H9 (cell line): ENCODE results near the gene PSMG2. TPM values are rescaled to one million over a fixed set of nuclear protein-coding genes. Genes with fewer than 3 reads are reported as not detected.

Experiments
- DNase-seq: peaks from one replicate; pipeline ENCODE4 v3.0.0-alpha.2; 2017
- H2AFZ ChIP-seq: one replicate; pipeline ENCODE4 v1.6.1; 2013; ENCODE audit warnings: mild to moderate bottlenecking, low read length, control low read depth, moderate library complexity
- H2AK5ac ChIP-seq: 2 replicates; pipeline ENCODE4 v1.6.1; 2013; ENCODE audit warnings: low read length, control low read depth, mixed read lengths; ENCODE audit not compliant: insufficient read length
- H2BK120ac ChIP-seq: one replicate; pipeline ENCODE4 v1.6.1; 2013; ENCODE audit warnings: low read depth, mild to moderate bottlenecking, low read length, control low read depth, inconsistent platforms; ENCODE audit not compliant: poor library complexity, severe bottlenecking
- H2BK12ac ChIP-seq: 2 replicates; pipeline ENCODE4 v1.6.1; 2013; ENCODE audit warnings: low read length, control low read depth, mixed read lengths, low read depth; ENCODE audit not compliant: insufficient read length
- H2BK15ac ChIP-seq: 2 replicates; pipeline ENCODE4 v1.6.1; 2013; ENCODE audit warnings: low read depth, low read length, control low read depth
- H2BK20ac ChIP-seq: one replicate; pipeline ENCODE4 v1.6.1; 2013; ENCODE audit warnings: low read depth, mild to moderate bottlenecking, low read length, control low read depth, inconsistent platforms; ENCODE audit not compliant: poor library complexity, severe bottlenecking
- H2BK5ac ChIP-seq: 2 replicates; pipeline ENCODE4 v1.6.1; 2013; ENCODE audit warnings: low read length, control low read depth, mixed read lengths; ENCODE audit not compliant: insufficient read length
- H3K14ac ChIP-seq: 2 replicates; pipeline ENCODE4 v1.6.1; 2013; ENCODE audit warnings: low read length, control low read depth; ENCODE audit not compliant: insufficient read depth
- H3K18ac ChIP-seq: 2 replicates; pipeline ENCODE4 v1.6.1; 2013; ENCODE audit warnings: low read depth, mild to moderate bottlenecking, mixed read lengths, low read length, control low read depth; ENCODE audit not compliant: insufficient read length
- H3K23ac ChIP-seq: 2 replicates; pipeline ENCODE4 v1.6.1; 2013; ENCODE audit warnings: low read length, control low read depth, mixed read lengths, low read depth; ENCODE audit not compliant: insufficient read length
- H3K23me2 ChIP-seq: 2 replicates; pipeline ENCODE4 v1.6.1; 2013; ENCODE audit warnings: low read depth, mild to moderate bottlenecking, mixed read lengths, low read length, control low read depth; ENCODE audit not compliant: insufficient read length, poor library complexity, severe bottlenecking
- H3K27ac ChIP-seq: 2 replicates; pipeline ENCODE4 v1.5.1; 2013; ENCODE audit warnings: low read length, control low read depth, mixed read lengths, low read depth; ENCODE audit not compliant: insufficient read length
- H3K27me3 ChIP-seq: 2 replicates; pipeline ENCODE4 v1.6.1; 2013; ENCODE audit warnings: low read length, control low read depth, inconsistent platforms; ENCODE audit not compliant: insufficient read depth
- H3K4ac ChIP-seq: 2 replicates; pipeline ENCODE4 v1.6.1; 2013; ENCODE audit warnings: low read depth, mild to moderate bottlenecking, control low read depth, inconsistent platforms, low read length, moderate library complexity
- H3K4me1 ChIP-seq: 2 replicates; pipeline ENCODE4 v1.6.1; 2013; ENCODE audit warnings: low read length, control low read depth, inconsistent platforms; ENCODE audit not compliant: insufficient read depth
- H3K4me2 ChIP-seq: 2 replicates; pipeline ENCODE4 v1.6.1; 2013; ENCODE audit warnings: low read length, control low read depth, mixed read lengths; ENCODE audit not compliant: insufficient read length, insufficient read depth
- H3K56ac ChIP-seq: 2 replicates; pipeline ENCODE4 v1.6.1; 2013; ENCODE audit warnings: low read depth, mild to moderate bottlenecking, mixed read lengths, low read length, control low read depth; ENCODE audit not compliant: insufficient read length
- H3K79me1 ChIP-seq: 2 replicates; pipeline ENCODE4 v1.6.1; 2013; ENCODE audit warnings: low read depth, mild to moderate bottlenecking, moderate library complexity, low read length, control low read depth, inconsistent platforms; ENCODE audit not compliant: insufficient read depth, poor library complexity, severe bottlenecking
- H3K79me2 ChIP-seq: 2 replicates; pipeline ENCODE4 v1.6.1; 2013; ENCODE audit warnings: low read length, control low read depth, inconsistent platforms; ENCODE audit not compliant: insufficient read depth
- H3K9ac ChIP-seq: 2 replicates; pipeline ENCODE4 v1.6.1; 2013; ENCODE audit warnings: low read length, control low read depth, mixed read lengths; ENCODE audit not compliant: insufficient read length; ENCODE audit errors: extremely low read depth
- H3K9me3 ChIP-seq: one replicate; pipeline ENCODE4 v1.6.1; 2013; ENCODE audit warnings: low read depth, low read length, inconsistent platforms; ENCODE audit not compliant: control insufficient read depth
- H3T11ph ChIP-seq: one replicate; pipeline ENCODE4 v1.6.1; 2013; ENCODE audit warnings: mild to moderate bottlenecking, low read length, control low read depth, inconsistent platforms
- H4K20me1 ChIP-seq: one replicate; pipeline ENCODE4 v1.6.1; 2013; ENCODE audit not compliant: control insufficient read depth, insufficient read length, insufficient read depth
- H4K5ac ChIP-seq: 2 replicates; pipeline ENCODE4 v1.6.1; 2013; ENCODE audit warnings: low read depth, mild to moderate bottlenecking, mixed read lengths, low read length, control low read depth; ENCODE audit not compliant: insufficient read length
- H4K8ac ChIP-seq: replicated peaks from 2 replicates; pipeline ENCODE4 v1.6.1; 2013; ENCODE audit warnings: low read length, control low read depth, mixed read lengths, low read depth; ENCODE audit not compliant: insufficient read length
- H4K91ac ChIP-seq: 2 replicates; pipeline ENCODE4 v1.6.1; 2013; ENCODE audit warnings: low read depth, mild to moderate bottlenecking, moderate library complexity, mixed read lengths, low read length, control low read depth; ENCODE audit not compliant: insufficient read length
- H3K27ac Mint-ChIP-seq, 3 experiments: 2 replicates in 2 of 3; 3 replicates in 1 of 3; pipeline ENCODE4 v1.8.0; 2020 to 2021; ENCODE audit warnings: mixed read lengths in 3 of 3, mild to moderate bottlenecking in 1 of 3, moderate library complexity in 1 of 3
- H3K27me3 Mint-ChIP-seq: 2 replicates; pipeline ENCODE4 v1.8.0; 2021; ENCODE audit warnings: low read depth, mild to moderate bottlenecking, moderate library complexity, mixed read lengths
- H3K36me3 Mint-ChIP-seq, 3 experiments: 2 replicates in 2 of 3; 3 replicates in 1 of 3; pipeline ENCODE4 v1.8.0; 2020 to 2021; ENCODE audit warnings: low read depth in 3 of 3, mixed read lengths in 3 of 3; ENCODE audit not compliant: insufficient read depth in 1 of 3
- H3K4me1 Mint-ChIP-seq, 2 experiments: 2 replicates each; pipeline ENCODE4 v1.8.0; 2020; ENCODE audit warnings: mixed read lengths in 2 of 2
- H3K4me3 Mint-ChIP-seq, 2 experiments: 2 replicates in 1 of 2; 3 replicates in 1 of 2; pipeline ENCODE4 v1.8.0; 2020 to 2021; ENCODE audit warnings: mild to moderate bottlenecking in 2 of 2, mixed read lengths in 2 of 2, moderate library complexity in 1 of 2
- H3K9me3 Mint-ChIP-seq, 2 experiments: 2 replicates in 1 of 2; 3 replicates in 1 of 2; pipeline ENCODE4 v1.8.0; 2020; ENCODE audit warnings: mild to moderate bottlenecking in 2 of 2, mixed read lengths in 2 of 2, moderate library complexity in 1 of 2
- CTCF ChIP-seq: fragments of 200-600 bp; sonication (generic); conservative IDR thresholded peaks from 3 replicates; pipeline ENCODE4 v1.8.0; 2021; ENCODE audit warnings: antibody characterized with exemption, mild to moderate bottlenecking
- WGBS: extraction: QIAGEN DNeasy Blood & Tissue Kit; methylation state at CpG from one replicate; pipeline ENCODE4 v1.1.7; 2013; ENCODE audit warnings: missing lambda C conversion rate, low lambda C conversion rate, mixed read lengths; ENCODE audit not compliant: insufficient read length; ENCODE audit errors: extremely low coverage; 5-methylcytosine and 5-hydroxymethylcytosine counted together
- total RNA-seq: library from RNA; stranded (reverse); gene quantifications from 2 replicates; pipeline ENCODE4 v1.2.1, GENCODE V29; 2021

Gene PSMG2
- total RNA-seq, 1 experiment from 2014 or later = 72.2 TPM

- Histone ChIP-seq H3K27me3 (no peaks in the 10 kb centered on the region), H3K79me1 (no peaks in the 10 kb centered on the region), H3K79me2 (no peaks in the 10 kb centered on the region), H2BK120ac (no peak overlapping the region), H3K18ac (no peak overlapping the region), H2BK5ac (no peak overlapping the region), H2BK20ac (no peak overlapping the region), H3K4me2 (no peak overlapping the region), H3K23me2 (no peaks in the 10 kb centered on the region), H4K20me1 (no peaks in the 10 kb centered on the region), H3K9ac (no peak overlapping the region), H3K4me1 (no peaks in the 10 kb centered on the region), H3K23ac (no peak overlapping the region), H3K4ac (no peak overlapping the region), H2BK12ac (no peak overlapping the region), H3T11ph (no peak overlapping the region), H4K5ac (no peak overlapping the region), H3K9me3 (no peaks in the 10 kb centered on the region), H4K8ac (no peak overlapping the region), H2AK5ac (no peak overlapping the region), H2BK15ac (no peak overlapping the region), H3K14ac (no peak overlapping the region), H3K56ac (no peak overlapping the region), H3K27ac (no peak overlapping the region), H4K91ac (no peak overlapping the region), H2AFZ (no peak overlapping the region)
- WGBS = no CpG with 5 or more reads among the region's 2 CpGs
- no peak overlapping the region for H3K27ac Mint-ChIP-seq
- no peak for TF ChIP-seq CTCF
- peaks cover 12 to 47% (median 46%) of the 10 kb centered on the region in 3 experiments; a peak in 6 of 7 replicates for H3K36me3 Mint-ChIP-seq
- DNase-seq = no peak
- no peaks in the 10 kb centered on the region for H3K27me3 Mint-ChIP-seq
- no peak overlapping the region for H3K4me3 Mint-ChIP-seq
- no peaks in the 10 kb centered on the region for H3K4me1 Mint-ChIP-seq
- H3K9me3 Mint-ChIP-seq = no peaks in the 10 kb centered on the region
Observed at GRCh38 chr18:12694032-12694431, 8.8 kb upstream of the PSMG2 start.
